CD4-positive, alpha-beta T cell (primary cell): ENCODE measurements around the gene AQP7. TPM values are rescaled to one million over a fixed set of nuclear protein-coding genes. Genes with fewer than 3 reads are reported as not detected.
A peak's percentile ranks its signal among the peaks of the same experiment; 100 is the strongest.

Experiments used
- ATAC-seq: fragments of 200-7000 bp; cut with Tn5 transposase; one replicate; pipeline ENCODE4 v1.10.0; 2022; ENCODE audit warnings: mild to moderate bottlenecking; ENCODE audit not compliant: poor library complexity
- CTCF ChIA-PET: fragments of 350-600 bp; sonication (Branson Sonifier 250); formaldehyde crosslinking; loops from one replicate; lab custom pipeline; 2021; ENCODE audit warnings: antibody characterized with exemption, inconsistent platforms; lab: Charles Lee
- POLR2A ChIA-PET: fragments of 350-600 bp; sonication (Branson Sonifier 250); formaldehyde crosslinking; loops from one replicate; lab custom pipeline; 2021; ENCODE audit warnings: antibody characterized with exemption, inconsistent platforms; lab: Charles Lee
- DNase-seq, 14 experiments: peaks; one replicate each; pipeline ENCODE4 v3.0.0-alpha.2; 2013 to 2020; ENCODE audit warnings: mixed read lengths in 2 of 14
- H3K27ac ChIP-seq, 2 donors: one replicate each; pipeline versions ENCODE4 v1.5.1 to v1.7.0; 2013; ENCODE audit warnings: low read length in 2 of 2, low read depth in 1 of 2, mild to moderate bottlenecking in 1 of 2
- H3K27me3 ChIP-seq, 2 experiments: 1 replicate in 1 of 2; 2 replicates in 1 of 2; pipeline versions ENCODE4 v1.6.1 to v1.7.0; 2013; ENCODE audit warnings: low read length in 2 of 2, control low read depth in 1 of 2, mild to moderate bottlenecking in 1 of 2, moderate library complexity in 1 of 2; ENCODE audit not compliant: insufficient read depth in 2 of 2, control insufficient read depth in 1 of 2
- H3K36me3 ChIP-seq: one replicate; pipeline ENCODE4 v1.6.1; 2013; ENCODE audit warnings: low read length, control low read depth; ENCODE audit not compliant: insufficient read depth
- H3K4me1 ChIP-seq: one replicate; pipeline ENCODE4 v1.6.1; 2013; ENCODE audit warnings: low read length, control low read depth; ENCODE audit not compliant: insufficient read depth
- H3K4me3 ChIP-seq: one replicate; pipeline ENCODE4 v1.5.1; 2013; ENCODE audit warnings: mild to moderate bottlenecking, low read length, moderate library complexity
- H3K9me3 ChIP-seq, 2 experiments: 1 replicate in 1 of 2; 2 replicates in 1 of 2; pipeline versions ENCODE4 v1.6.1 to v1.7.0; 2013; ENCODE audit warnings: low read length in 2 of 2, mild to moderate bottlenecking in 2 of 2, control low read depth in 1 of 2, moderate library complexity in 1 of 2; ENCODE audit not compliant: control insufficient read depth in 1 of 2, insufficient read depth in 1 of 2
- H3K27ac Mint-ChIP-seq: one replicate; pipeline ENCODE4 v1.8.0; 2020; ENCODE audit warnings: mixed read lengths
- H3K27me3 Mint-ChIP-seq: one replicate; pipeline ENCODE4 v1.8.0; 2021; ENCODE audit warnings: mixed read lengths
- H3K36me3 Mint-ChIP-seq: one replicate; pipeline ENCODE4 v1.8.0; 2021; ENCODE audit warnings: low read depth, mixed read lengths
- H3K4me1 Mint-ChIP-seq: one replicate; pipeline ENCODE4 v1.8.0; 2021; ENCODE audit warnings: low read depth, mixed read lengths
- H3K4me3 Mint-ChIP-seq: one replicate; pipeline ENCODE4 v1.8.0; 2020; ENCODE audit warnings: mild to moderate bottlenecking, mixed read lengths
- H3K9me3 Mint-ChIP-seq: one replicate; pipeline ENCODE4 v1.8.0; 2020; ENCODE audit warnings: mixed read lengths
- intact Hi-C, 2 experiments: fragments of 100-400 bp; cut with DNase I in 1 of 2; cut with micrococcal nuclease in 1 of 2; formaldehyde crosslinking; loops; one replicate each; pipeline versions ENCODE4 v1.15.1 to v1.9.0; 2023 to 2025; cut with DNase I, micrococcal nuclease
- total RNA-seq, 174 experiments: library from RNA in 2 of 174; stranded (reverse) in 2 of 174; gene quantifications; one replicate each; pipeline ENCODE4 v1.2.3 and lab custom pipeline; 2021 to 2026
- TF ChIP-seq, protein P1 (sequence below): fragments of 200-600 bp; IDR thresholded peaks from one replicate; pipeline ENCODE4 v1.8.0; 2022; ENCODE audit warnings: antibody characterized with exemption, mild to moderate bottlenecking

The AQP7 gene
- total RNA-seq, 2 experiments from 2014 or later: 0.25 to 0.27 TPM

DNA sequence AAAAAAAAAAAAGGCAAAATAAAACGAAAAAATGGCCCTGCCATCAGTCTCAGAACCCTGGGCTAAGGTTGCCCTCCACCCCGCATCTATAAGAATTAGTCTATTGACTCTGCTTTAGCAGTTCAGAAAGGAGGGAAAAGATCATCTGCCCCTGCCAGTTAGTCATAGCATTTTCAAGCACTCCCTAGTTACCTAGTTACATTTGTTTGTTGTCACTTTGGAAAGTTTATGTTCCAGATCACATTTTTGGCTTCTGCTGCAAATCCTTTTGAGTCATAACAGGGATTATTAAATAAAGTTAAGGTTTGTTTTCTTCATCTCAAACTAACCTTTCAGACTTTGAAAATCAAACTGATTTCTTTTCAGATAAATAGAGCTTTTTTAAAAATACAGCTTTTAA, 52.1 kb downstream of the AQP7 start:
- ATAC-seq (no peak), DNase-seq (no peak)
- peak overlapping the region; percentile 44 for H3K27ac Mint-ChIP-seq
- Histone ChIP-seq H3K4me3 (no peak overlapping the region), H3K4me1 (no peaks in the 10 kb centered on the region), H3K36me3 (peaks cover 46% of the 10 kb centered on the region), H3K9me3 (no peaks in the 10 kb centered on the region), H3K27ac (no peak overlapping the region), H3K27me3 (no peaks in the 10 kb centered on the region)
- no peaks in the 10 kb centered on the region for H3K27me3 Mint-ChIP-seq
- CTCF ChIA-PET: no interaction called here
- peaks cover 82% of the 10 kb centered on the region for H3K36me3 Mint-ChIP-seq
- H3K9me3 Mint-ChIP-seq: no peaks in the 10 kb centered on the region
- TF ChIP-seq, protein P1, sequence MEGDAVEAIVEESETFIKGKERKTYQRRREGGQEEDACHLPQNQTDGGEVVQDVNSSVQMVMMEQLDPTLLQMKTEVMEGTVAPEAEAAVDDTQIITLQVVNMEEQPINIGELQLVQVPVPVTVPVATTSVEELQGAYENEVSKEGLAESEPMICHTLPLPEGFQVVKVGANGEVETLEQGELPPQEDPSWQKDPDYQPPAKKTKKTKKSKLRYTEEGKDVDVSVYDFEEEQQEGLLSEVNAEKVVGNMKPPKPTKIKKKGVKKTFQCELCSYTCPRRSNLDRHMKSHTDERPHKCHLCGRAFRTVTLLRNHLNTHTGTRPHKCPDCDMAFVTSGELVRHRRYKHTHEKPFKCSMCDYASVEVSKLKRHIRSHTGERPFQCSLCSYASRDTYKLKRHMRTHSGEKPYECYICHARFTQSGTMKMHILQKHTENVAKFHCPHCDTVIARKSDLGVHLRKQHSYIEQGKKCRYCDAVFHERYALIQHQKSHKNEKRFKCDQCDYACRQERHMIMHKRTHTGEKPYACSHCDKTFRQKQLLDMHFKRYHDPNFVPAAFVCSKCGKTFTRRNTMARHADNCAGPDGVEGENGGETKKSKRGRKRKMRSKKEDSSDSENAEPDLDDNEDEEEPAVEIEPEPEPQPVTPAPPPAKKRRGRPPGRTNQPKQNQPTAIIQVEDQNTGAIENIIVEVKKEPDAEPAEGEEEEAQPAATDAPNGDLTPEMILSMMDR: no peak
- intact Hi-C loops: no loop called here
- peaks cover 25% of the 10 kb centered on the region for H3K4me1 Mint-ChIP-seq
- H3K4me3 Mint-ChIP-seq: no peak overlapping the region
- POLR2A ChIA-PET: no interaction called here

- Mint-ChIP-seq H3K4me3 (no peak overlapping the region), H3K27ac (no peak overlapping the region)
- intact Hi-C loops: no loop called here
These were observed 52.6 kb downstream of the AQP7 start for GRCh38 chr9:33349743-33350142.

DNA sequence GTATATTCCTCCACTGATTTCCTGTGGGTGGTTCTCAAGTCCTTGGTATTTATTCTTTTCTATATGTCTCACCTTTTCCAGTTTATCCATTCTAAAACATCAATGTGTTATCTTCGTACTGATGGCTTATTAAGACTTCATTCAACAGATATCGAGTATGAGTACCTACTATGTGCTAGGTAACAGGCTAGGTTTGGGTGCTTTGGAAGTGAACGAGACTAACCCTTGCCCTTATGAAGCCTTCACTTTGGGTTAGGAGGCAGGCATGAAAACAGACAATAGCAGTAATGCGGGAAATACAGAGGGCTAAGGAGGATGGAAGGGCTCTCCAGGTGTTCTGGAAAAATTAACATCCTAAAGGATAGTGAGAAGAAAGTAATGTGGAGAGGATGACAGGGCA, 53.4 kb downstream of the AQP7 start:
- peaks cover 47% of the 10 kb centered on the region for H3K36me3 ChIP-seq
- no peak for ATAC-seq
- H3K27me3 Mint-ChIP-seq: no peaks in the 10 kb centered on the region
- no peak for DNase-seq
- H3K9me3 Mint-ChIP-seq: no peaks in the 10 kb centered on the region
- TF ChIP-seq, protein P1: no peak
- no peak overlapping the region for H3K27ac ChIP-seq
- CTCF ChIA-PET: no interaction called here
- H3K9me3 ChIP-seq: no peaks in the 10 kb centered on the region
- H3K27ac Mint-ChIP-seq: no peak overlapping the region
- H3K4me3 ChIP-seq: no peak overlapping the region
- no peaks in the 10 kb centered on the region for H3K4me1 ChIP-seq
- H3K4me3 Mint-ChIP-seq: no peak overlapping the region
- peaks cover 13% of the 10 kb centered on the region for H3K4me1 Mint-ChIP-seq
- peaks cover 82% of the 10 kb centered on the region for H3K36me3 Mint-ChIP-seq
- H3K27me3 ChIP-seq: no peaks in the 10 kb centered on the region
- intact Hi-C loops: no loop called here
- POLR2A ChIA-PET: no interaction called here

More at GRCh38 chr9:33349743-33350142, 52.6 kb downstream of the AQP7 start:
- ATAC-seq (no peak), DNase-seq (no peak)
- H3K27ac ChIP-seq: no peak overlapping the region
- POLR2A ChIA-PET: no interaction called here
- CTCF ChIA-PET: no interaction called here
- H3K27me3 Mint-ChIP-seq: no peaks in the 10 kb centered on the region
- no peaks in the 10 kb centered on the region for H3K9me3 ChIP-seq
- no peak overlapping the region for H3K4me3 ChIP-seq
- H3K4me1 Mint-ChIP-seq: peaks cover 20% of the 10 kb centered on the region
- peaks cover 41% of the 10 kb centered on the region for H3K36me3 ChIP-seq
- peaks cover 82% of the 10 kb centered on the region for H3K36me3 Mint-ChIP-seq
- TF ChIP-seq, protein P1: no peak
- H3K4me1 ChIP-seq: no peaks in the 10 kb centered on the region
- no peaks in the 10 kb centered on the region for H3K9me3 Mint-ChIP-seq
- no peaks in the 10 kb centered on the region for H3K27me3 ChIP-seq
